HL-60 (cell line): Measurements from ENCODE around the gene MDM1.

Experiments used
- DNase-seq, 2 experiments: peaks; one replicate each; pipeline ENCODE4 v3.0.0-alpha.2; 2010 to 2020; ENCODE audit warnings: low read depth in 1 of 2, low spot score in 1 of 2
- H3K27ac ChIP-seq: fragments of 250-450 bp; sonication (Bioruptor Pico); replicated peaks from 2 replicates; pipeline ENCODE4 v1.5.1; 2020; ENCODE audit warnings: mild to moderate bottlenecking, moderate library complexity
- H3K27me3 ChIP-seq: fragments of 250-450 bp; sonication (Bioruptor Pico); 2 replicates; pipeline ENCODE4 v1.5.1; 2021; ENCODE audit warnings: mild to moderate bottlenecking, moderate library complexity; ENCODE audit not compliant: insufficient read depth, poor library complexity, severe bottlenecking
- H3K4me3 ChIP-seq: replicated peaks from 2 replicates; pipeline ENCODE4 v1.5.1; 2011; ENCODE audit warnings: mild to moderate bottlenecking, control low read depth, low read length; ENCODE audit not compliant: insufficient read depth
- CTCF ChIP-seq: IDR thresholded peaks from one replicate; pipeline ENCODE4 v1.5.1; 2011; ENCODE audit warnings: low read length, control low read depth, inconsistent platforms; ENCODE audit not compliant: insufficient read depth
- GABPA ChIP-seq: IDR thresholded peaks from 2 replicates; pipeline ENCODE4 v1.6.1; 2012; ENCODE audit warnings: low read depth
- POLR2AphosphoS5 ChIP-seq: IDR thresholded peaks from 2 replicates; pipeline ENCODE4 v1.6.1; 2012; ENCODE audit warnings: low read depth
- REST ChIP-seq: IDR thresholded peaks from 2 replicates; pipeline ENCODE4 v1.6.1; 2012; ENCODE audit warnings: low read depth; ENCODE audit not compliant: insufficient replicate concordance
- SPI1 ChIP-seq: IDR thresholded peaks from 2 replicates; pipeline ENCODE4 v1.6.1; 2012; ENCODE audit warnings: low read depth, mild to moderate bottlenecking, borderline replicate concordance

Gene MDM1

GRCh38 chr12:68345763-68346162 is 13.6 kb upstream of the MDM1 start:
- no peak overlapping the region for H3K4me3 ChIP-seq
- H3K27ac ChIP-seq = no peak overlapping the region
- DNase-seq = no peak
- no peak for TF ChIP-seq GABPA
- no peak for TF ChIP-seq REST
- TF ChIP-seq POLR2AphosphoS5 = no peak
- TF ChIP-seq SPI1 = no peak
- TF ChIP-seq CTCF = no peak
- H3K27me3 ChIP-seq = no peaks in the 10 kb centered on the region

- no peak overlapping the region for H3K27ac ChIP-seq
- no peak for DNase-seq
- no peak for TF ChIP-seq POLR2AphosphoS5
- TF ChIP-seq REST = no peak
- TF ChIP-seq CTCF = no peak
- TF ChIP-seq SPI1 = no peak
- no peak for TF ChIP-seq GABPA
- H3K27me3 ChIP-seq = no peaks in the 10 kb centered on the region
- H3K4me3 ChIP-seq = no peak overlapping the region
These were observed 12.0 kb upstream of the MDM1 start for GRCh38 chr12:68344126-68344525.

GRCh38 chr12:68342966-68343365 is 10.8 kb upstream of the MDM1 start:
- Histone ChIP-seq H3K27ac (no peak overlapping the region), H3K27me3 (no peaks in the 10 kb centered on the region), H3K4me3 (no peak overlapping the region)
- no peak for DNase-seq
- TF ChIP-seq REST (no peak), CTCF (no peak), GABPA (no peak), POLR2AphosphoS5 (no peak), SPI1 (no peak)
